CD8-positive, alpha-beta memory T cell (primary cell): ENCODE results near the gene BRSK1. TPM values are rescaled to one million over a fixed set of nuclear protein-coding genes. Genes with fewer than 3 reads are reported as not detected.
"Not testable (repeated sequence)": the region's sequence is repeated elsewhere in the genome, so short reads cannot be mapped to it uniquely, and the experiment has no call there.

Source experiments
- CTCF ChIA-PET: fragments of 350-600 bp; sonication (Branson Sonifier 250); formaldehyde crosslinking; loops from one replicate; lab custom pipeline; 2021; ENCODE audit warnings: antibody characterized with exemption; lab: Charles Lee
- POLR2A ChIA-PET: fragments of 350-600 bp; sonication (Branson Sonifier 250); formaldehyde crosslinking; loops from one replicate; lab custom pipeline; 2021; ENCODE audit warnings: antibody characterized with exemption; lab: Charles Lee
- DNase-seq, 5 donors: peaks; one replicate each; pipeline versions ENCODE4 v3.0.0 to v3.0.0-alpha.2; 2020 to 2022; ENCODE audit warnings: mixed read lengths in 1 of 5
- H3K27ac ChIP-seq: one replicate; pipeline ENCODE4 v1.7.0; 2013; ENCODE audit warnings: low read depth, mild to moderate bottlenecking, low read length, moderate library complexity
- H3K27me3 ChIP-seq: 2 replicates; pipeline ENCODE4 v1.7.0; 2013; ENCODE audit warnings: low read length, mild to moderate bottlenecking; ENCODE audit not compliant: insufficient read depth, poor library complexity, severe bottlenecking
- H3K36me3 ChIP-seq: 2 replicates; pipeline ENCODE4 v1.7.0; 2013; ENCODE audit warnings: mild to moderate bottlenecking, low read length, moderate library complexity; ENCODE audit not compliant: insufficient read depth
- H3K4me1 ChIP-seq: 2 replicates; pipeline ENCODE4 v1.7.0; 2013; ENCODE audit warnings: mild to moderate bottlenecking, low read length, moderate library complexity; ENCODE audit not compliant: insufficient read depth
- H3K4me3 ChIP-seq: 2 replicates; pipeline ENCODE4 v1.7.0; 2013; ENCODE audit warnings: mild to moderate bottlenecking, low read length
- H3K9me3 ChIP-seq: 2 replicates; pipeline ENCODE4 v1.7.0; 2013; ENCODE audit warnings: mild to moderate bottlenecking, low read length
- H3K27ac Mint-ChIP-seq, 8 donors: one replicate each; pipeline ENCODE4 v1.8.0; 2020 to 2021; ENCODE audit warnings: mixed read lengths in 8 of 8, mild to moderate bottlenecking in 6 of 8, inconsistent platforms in 3 of 8, moderate library complexity in 3 of 8
- H3K27me3 Mint-ChIP-seq, 2 donors: one replicate each; pipeline ENCODE4 v1.8.0; 2020 to 2021; ENCODE audit warnings: mixed read lengths in 2 of 2, mild to moderate bottlenecking in 1 of 2, moderate library complexity in 1 of 2
- H3K36me3 Mint-ChIP-seq, 3 donors: one replicate each; pipeline ENCODE4 v1.8.0; 2020 to 2021; ENCODE audit warnings: mixed read lengths in 3 of 3, inconsistent platforms in 1 of 3, mild to moderate bottlenecking in 1 of 3
- H3K4me1 Mint-ChIP-seq, 3 donors: one replicate each; pipeline ENCODE4 v1.8.0; 2020 to 2021; ENCODE audit warnings: mixed read lengths in 3 of 3, inconsistent platforms in 1 of 3, mild to moderate bottlenecking in 1 of 3
- H3K4me3 Mint-ChIP-seq, 7 donors: one replicate each; pipeline ENCODE4 v1.8.0; 2020 to 2021; ENCODE audit warnings: mixed read lengths in 7 of 7, mild to moderate bottlenecking in 6 of 7, moderate library complexity in 4 of 7, inconsistent platforms in 2 of 7
- H3K9me3 Mint-ChIP-seq, 5 donors: one replicate each; pipeline ENCODE4 v1.8.0; 2020 to 2022; ENCODE audit warnings: mixed read lengths in 5 of 5, mild to moderate bottlenecking in 3 of 5, moderate library complexity in 2 of 5, inconsistent platforms in 1 of 5
- polyA plus RNA-seq: library from polyadenylated mRNA; unstranded; fragments of 300-500 nt; fragmentation: Illumina TruSeq; gene quantifications from one replicate; pipeline ENCODE4 v1.2.3, GENCODE V29; 2021
- total RNA-seq, 2 experiments: library from RNA; stranded (reverse); gene quantifications; one replicate each; pipeline ENCODE4 v1.2.3, GENCODE V29; 2021

The BRSK1 gene
- total and polyA plus RNA-seq, 3 experiments from 2014 or later: 0.82 to 5.7 (median 4.1) TPM

GRCh38 chr19:55321466-55322137 lies 37.8 kb downstream of the BRSK1 start:
- no peak overlapping the region for H3K27ac ChIP-seq
- H3K4me3 Mint-ChIP-seq: no peak overlapping the region
- no peaks in the 10 kb centered on the region for H3K9me3 Mint-ChIP-seq
- no peaks in the 10 kb centered on the region for H3K4me1 ChIP-seq
- H3K4me3 ChIP-seq: no peak overlapping the region
- H3K9me3 ChIP-seq: no peaks in the 10 kb centered on the region
- H3K36me3 ChIP-seq: no peaks in the 10 kb centered on the region
- peaks cover 3 to 18% of the 10 kb centered on the region in 2 donors for H3K27me3 Mint-ChIP-seq
- H3K36me3 Mint-ChIP-seq: no peaks in the 10 kb centered on the region
- H3K4me1 Mint-ChIP-seq: peaks cover 0 to 1% (median 0%) of the 10 kb centered on the region in 3 donors
- no peak for DNase-seq
- ChIA-PET POLR2A (no interaction called here), CTCF (interaction anchor here (0.7 kb wide), 1 partner anchor 18 kb away, joined by 3 read pairs; no protein-coding TSS in a partner anchor)
- peak overlapping the region in 1 of 8 donors; percentile 5 for H3K27ac Mint-ChIP-seq
- no peaks in the 10 kb centered on the region for H3K27me3 ChIP-seq

DNA sequence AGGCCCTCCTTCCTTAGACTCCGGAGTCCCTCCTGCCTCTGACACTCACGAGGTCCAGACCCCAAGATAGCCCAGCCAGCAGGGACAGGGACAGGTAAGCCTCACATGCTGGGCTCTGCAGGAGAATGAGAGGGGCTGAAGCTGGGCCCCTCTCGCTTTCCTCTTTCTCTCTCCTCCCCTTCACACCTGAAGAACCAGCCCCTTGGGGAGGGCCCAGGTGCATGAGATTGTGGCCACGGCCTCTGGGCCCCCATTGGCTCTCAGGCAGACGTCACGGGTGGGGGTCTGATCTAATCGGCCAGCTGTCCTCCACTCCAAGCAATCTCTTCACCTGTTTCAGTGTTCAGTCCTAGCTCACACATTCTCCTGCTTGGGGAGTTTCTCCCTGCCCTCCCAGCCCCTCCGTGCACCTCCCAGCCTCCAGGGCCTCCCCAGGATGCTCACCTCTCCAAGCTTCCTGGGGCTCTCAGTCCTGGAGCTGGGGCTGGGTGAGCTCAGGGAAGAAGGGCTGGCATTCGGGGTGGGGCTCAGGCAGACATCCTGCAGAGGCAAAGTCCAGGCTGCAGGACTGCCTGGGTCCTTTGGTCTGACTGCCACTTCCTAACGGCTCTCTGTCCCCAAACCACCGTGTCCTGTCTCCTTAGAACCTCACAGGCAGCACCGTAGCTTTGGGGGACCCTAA lies 38.5 kb downstream of the BRSK1 start:
- Mint-ChIP-seq H3K36me3 (no peaks in the 10 kb centered on the region), H3K4me1 (peaks cover 0 to 1% (median 0%) of the 10 kb centered on the region in 3 donors), H3K4me3 (no peak overlapping the region), H3K9me3 (no peaks in the 10 kb centered on the region), H3K27me3 (peaks cover 3 to 18% of the 10 kb centered on the region in 2 donors), H3K27ac (peak overlapping the region in 1 of 8 donors; percentile 76)
- Histone ChIP-seq H3K4me3 (no peak overlapping the region), H3K9me3 (no peaks in the 10 kb centered on the region), H3K4me1 (no peaks in the 10 kb centered on the region), H3K27me3 (no peaks in the 10 kb centered on the region), H3K27ac (no peak overlapping the region), H3K36me3 (no peaks in the 10 kb centered on the region)
- ChIA-PET CTCF (interaction anchor here (0.8 kb wide), 1 partner anchor 181 kb away, joined by 3 read pairs; no protein-coding TSS in a partner anchor), POLR2A (no interaction called here)
- no peak for DNase-seq

DNA sequence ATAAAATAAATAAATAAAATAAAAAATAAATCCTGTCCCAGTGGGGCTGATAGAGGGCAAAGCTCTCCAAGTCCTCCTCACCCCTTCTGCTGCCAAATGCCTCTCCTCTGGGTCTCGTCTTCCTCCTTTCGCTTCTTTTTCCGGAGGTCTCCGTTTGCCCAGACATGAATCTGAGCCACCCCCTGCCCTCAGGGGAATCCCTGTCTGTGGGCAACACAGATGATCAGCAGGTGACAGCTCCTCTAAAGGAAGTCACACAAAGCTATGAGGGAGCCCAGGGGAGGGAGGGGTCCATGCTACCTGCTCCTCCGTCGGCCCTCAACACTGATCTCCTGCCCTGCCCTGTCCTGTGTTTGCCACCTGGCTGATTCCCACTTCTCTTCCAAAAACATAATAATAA lies 40.9 kb downstream of the BRSK1 start:
- H3K9me3 Mint-ChIP-seq: no peaks in the 10 kb centered on the region
- Histone ChIP-seq H3K36me3 (no peaks in the 10 kb centered on the region), H3K27ac (no peak overlapping the region), H3K4me3 (no peak overlapping the region), H3K4me1 (no peaks in the 10 kb centered on the region), H3K27me3 (no peaks in the 10 kb centered on the region), H3K9me3 (no peaks in the 10 kb centered on the region)
- H3K4me3 Mint-ChIP-seq: no peak overlapping the region
- H3K4me1 Mint-ChIP-seq: peaks cover 0 to 1% (median 0%) of the 10 kb centered on the region in 3 donors
- ChIA-PET CTCF (no interaction called here), POLR2A (no interaction called here)
- H3K36me3 Mint-ChIP-seq: no peaks in the 10 kb centered on the region
- no peak for DNase-seq
- H3K27ac Mint-ChIP-seq: no peak overlapping the region
- H3K27me3 Mint-ChIP-seq: peaks cover 5 to 21% of the 10 kb centered on the region in 2 donors

DNA sequence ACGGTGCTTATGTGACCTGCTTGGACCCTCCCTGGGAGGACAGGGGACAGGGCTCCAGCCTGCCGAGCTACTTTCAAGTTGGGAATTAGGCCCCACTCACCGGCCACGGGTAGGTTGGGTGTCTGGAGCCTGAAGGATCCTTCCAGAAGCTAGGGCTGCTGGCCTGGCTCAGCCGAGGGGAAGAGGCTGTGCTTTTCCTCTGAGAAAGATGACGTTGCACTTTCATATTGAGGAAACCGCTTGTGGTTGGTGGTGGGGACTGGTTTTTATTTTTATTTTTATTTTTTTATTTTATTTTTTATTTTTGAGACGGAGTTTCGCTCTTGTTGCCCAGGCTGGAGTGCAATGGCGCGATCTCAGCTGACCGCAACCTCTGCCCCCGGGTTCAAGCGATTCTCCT lies 41.4 kb downstream of the BRSK1 start, which contains the start of gene TMEM150B:
Gene TMEM150B, minus strand, starts transcription at position 170 of the 400 bp plus-strand sequence. CDS start 4,305 bp downstream, outside the sequence.
- Mint-ChIP-seq H3K27me3 (peaks cover 6 to 21% of the 10 kb centered on the region in 2 donors), H3K4me1 (peaks cover 0 to 1% (median 0%) of the 10 kb centered on the region in 3 donors), H3K9me3 (no peaks in the 10 kb centered on the region), H3K27ac (no peak within 1 kb of the TSS), H3K4me3 (no peak within 1 kb of the TSS), H3K36me3 (no peaks in the 10 kb centered on the region)
- H3K36me3 ChIP-seq: no peaks in the 10 kb centered on the region
- no peaks in the 10 kb centered on the region for H3K9me3 ChIP-seq
- no peak for DNase-seq
- H3K27ac ChIP-seq: no peak within 1 kb of the TSS
- ChIA-PET CTCF (no interaction called here), POLR2A (no interaction called here)
- no peaks in the 10 kb centered on the region for H3K27me3 ChIP-seq
- H3K4me3 ChIP-seq: no peak within 1 kb of the TSS
- H3K4me1 ChIP-seq: no peaks in the 10 kb centered on the region

DNA sequence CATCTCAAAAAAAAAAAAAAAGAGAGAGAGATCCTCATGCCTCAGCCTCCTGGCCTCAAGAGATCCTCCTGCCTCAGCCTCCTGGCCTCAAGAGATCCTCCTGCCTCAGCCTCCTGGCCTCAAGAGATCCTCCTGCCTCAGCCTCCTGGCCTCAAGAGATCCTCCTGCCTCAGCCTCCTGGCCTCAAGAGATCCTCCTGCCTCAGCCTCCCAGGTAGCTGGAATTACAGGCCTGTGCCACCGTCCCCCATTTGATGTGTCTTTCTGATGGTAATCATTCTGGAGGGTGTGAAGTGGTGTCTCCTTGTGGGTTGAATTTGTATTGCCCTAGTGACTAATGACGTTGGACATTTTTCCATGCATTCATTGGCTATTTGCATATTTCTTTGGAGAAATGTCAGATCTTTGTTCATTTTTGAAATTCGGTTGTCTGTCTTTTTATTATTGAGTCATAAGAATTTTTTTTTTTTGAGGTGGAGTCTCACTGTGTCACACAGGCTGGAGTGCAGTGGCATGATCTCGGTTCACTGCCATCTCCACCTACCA lies 45.0 kb downstream of the BRSK1 start:
- H3K4me3 ChIP-seq, H3K4me1 ChIP-seq, H3K27me3 ChIP-seq, H3K36me3 ChIP-seq, H3K4me3 Mint-ChIP-seq, POLR2A ChIA-PET, H3K36me3 Mint-ChIP-seq, H3K27ac Mint-ChIP-seq, H3K4me1 Mint-ChIP-seq, H3K9me3 Mint-ChIP-seq, H3K9me3 ChIP-seq, CTCF ChIA-PET, H3K27ac ChIP-seq, DNase-seq: not testable (repeated sequence)
- H3K27me3 Mint-ChIP-seq: peaks cover 6 to 14% of the 10 kb centered on the region in 2 donors

- H3K27me3 Mint-ChIP-seq: peaks cover 9 to 17% of the 10 kb centered on the region in 2 donors
- H3K27ac Mint-ChIP-seq, H3K4me1 ChIP-seq, H3K27ac ChIP-seq, H3K36me3 Mint-ChIP-seq, H3K9me3 Mint-ChIP-seq, H3K4me3 ChIP-seq, DNase-seq, POLR2A ChIA-PET, H3K4me3 Mint-ChIP-seq, H3K36me3 ChIP-seq, H3K27me3 ChIP-seq, H3K9me3 ChIP-seq, CTCF ChIA-PET, H3K4me1 Mint-ChIP-seq: not testable (repeated sequence)
Measured at GRCh38 chr19:55329791-55330190, 46.0 kb downstream of the BRSK1 start.

DNA sequence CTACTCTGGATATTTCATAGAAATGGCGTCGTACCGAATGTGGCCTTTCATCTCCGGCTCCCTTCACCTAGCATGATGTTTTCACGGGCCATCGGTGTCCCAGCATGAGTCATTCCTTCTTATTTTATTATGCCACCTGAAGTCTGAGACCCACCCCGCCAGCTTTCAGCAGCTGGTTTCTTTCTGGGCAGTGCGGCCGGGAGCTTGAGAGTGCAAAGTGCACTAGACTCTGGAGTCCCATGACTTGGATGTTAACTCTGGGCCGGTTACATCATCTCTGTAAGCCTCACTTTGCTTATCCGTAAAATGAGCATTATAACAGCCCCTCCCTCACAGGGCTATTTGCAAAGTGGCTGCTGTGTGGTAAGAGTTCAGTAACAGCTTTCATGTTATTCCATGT lies 50.1 kb downstream of the BRSK1 start:
- Histone ChIP-seq H3K4me1 (peaks cover 8% of the 10 kb centered on the region), H3K4me3 (no peak overlapping the region), H3K9me3 (no peaks in the 10 kb centered on the region), H3K27ac (no peak overlapping the region), H3K36me3 (no peaks in the 10 kb centered on the region), H3K27me3 (no peaks in the 10 kb centered on the region)
- Mint-ChIP-seq H3K9me3 (peaks cover 0 to 3% (median 0%) of the 10 kb centered on the region in 5 donors), H3K4me3 (no peak overlapping the region), H3K36me3 (peaks cover 0 to 2% (median 0%) of the 10 kb centered on the region in 3 donors), H3K27me3 (peaks cover 19 to 21% of the 10 kb centered on the region in 2 donors), H3K4me1 (peaks cover 6 to 7% (median 7%) of the 10 kb centered on the region in 3 donors), H3K27ac (peak overlapping the region in 1 of 8 donors; percentile 19)
- POLR2A ChIA-PET: no interaction called here
- no peak for DNase-seq
- CTCF ChIA-PET: no interaction called here

- ChIA-PET CTCF (interaction anchor here (1.2 kb wide), 1 partner anchor 35 kb away, joined by 3 read pairs; no protein-coding TSS in a partner anchor), POLR2A (no interaction called here)
- peak overlapping the region in 1 of 7 donors; percentile 19 for H3K4me3 Mint-ChIP-seq
Measured at GRCh38 chr19:55336101-55336500, 52.3 kb downstream of the BRSK1 start.

More at GRCh38 chr19:55336101-55336500, 52.3 kb downstream of the BRSK1 start:
- H3K36me3 ChIP-seq: no peaks in the 10 kb centered on the region
- no peaks in the 10 kb centered on the region for H3K27me3 ChIP-seq
- Mint-ChIP-seq H3K36me3 (peaks cover 0 to 5% (median 0%) of the 10 kb centered on the region in 3 donors), H3K4me1 (peaks cover 16 to 23% (median 21%) of the 10 kb centered on the region in 3 donors), H3K9me3 (peaks cover 0 to 3% (median 0%) of the 10 kb centered on the region in 5 donors), H3K27me3 (peaks cover 19 to 21% of the 10 kb centered on the region in 2 donors), H3K27ac (peak overlapping the region in 1 of 8 donors; percentile 99)
- no peak for DNase-seq
- peaks cover 18% of the 10 kb centered on the region for H3K4me1 ChIP-seq
- no peak overlapping the region for H3K4me3 ChIP-seq
- H3K9me3 ChIP-seq: no peaks in the 10 kb centered on the region
- no peak overlapping the region for H3K27ac ChIP-seq
